HG02763 (cell line): ENCODE data around the gene ZXDC.

Experiments
- ATAC-seq: cut with Tn5 transposase; IDR thresholded peaks from one replicate; pipeline ENCODE4 v1.9.1; 2021; ENCODE audit warnings: mild to moderate bottlenecking, moderate library complexity; ENCODE audit not compliant: unreplicated experiment

Gene ZXDC

GRCh38 chr3:126511291-126511690 is 35.6 kb upstream of the ZXDC start:
- no peak for ATAC-seq

GRCh38 chr3:126510308-126510910 is 34.7 kb upstream of the ZXDC start:
- no peak for ATAC-seq

- ATAC-seq: no peak
These were observed 34.1 kb upstream of the ZXDC start for GRCh38 chr3:126509597-126510307.

GRCh38 chr3:126508564-126508964 is 32.9 kb upstream of the ZXDC start:
- ATAC-seq: no peak

- no peak for ATAC-seq
These were observed 32.2 kb upstream of the ZXDC start for GRCh38 chr3:126507886-126508285.

GRCh38 chr3:126503701-126504100 is 28.0 kb upstream of the ZXDC start:
- no peak for ATAC-seq

- ATAC-seq: no peak
These were observed 27.0 kb upstream of the ZXDC start for GRCh38 chr3:126502656-126503055.

GRCh38 chr3:126501736-126502135 is 26.0 kb upstream of the ZXDC start:
- no peak for ATAC-seq

GRCh38 chr3:126501054-126501453 is 25.4 kb upstream of the ZXDC start:
- no peak for ATAC-seq

- ATAC-seq: no peak
These were observed 24.3 kb upstream of the ZXDC start for GRCh38 chr3:126500016-126500415.

- no peak for ATAC-seq
These were observed 23.7 kb upstream of the ZXDC start for GRCh38 chr3:126499401-126499800.

- ATAC-seq: no peak
These were observed 23.2 kb upstream of the ZXDC start for GRCh38 chr3:126498929-126499328.

GRCh38 chr3:126498461-126498860 is 22.8 kb upstream of the ZXDC start:
- no peak for ATAC-seq

GRCh38 chr3:126497956-126498355 is 22.3 kb upstream of the ZXDC start:
- ATAC-seq: no peak

GRCh38 chr3:126496894-126497850 is 21.5 kb upstream of the ZXDC start:
- no peak for ATAC-seq

GRCh38 chr3:126495786-126496185 is 20.1 kb upstream of the ZXDC start:
- no peak for ATAC-seq

- ATAC-seq: no peak
These were observed 19.2 kb upstream of the ZXDC start for GRCh38 chr3:126494970-126495230.

GRCh38 chr3:126494204-126494969 is 18.7 kb upstream of the ZXDC start:
- no peak for ATAC-seq

- ATAC-seq: no peak
These were observed 18.0 kb upstream of the ZXDC start for GRCh38 chr3:126493739-126494138.

GRCh38 chr3:126493051-126493450 is 17.4 kb upstream of the ZXDC start:
- ATAC-seq: no peak
